HepG2 (cell line): ENCODE data around the gene MRPL2. TPM values are rescaled to one million over a fixed set of nuclear protein-coding genes. Genes with fewer than 3 reads are reported as not detected.

Experiments used
- ATAC-seq: fragments of 200-7000 bp; cut with Tn5 transposase; 3 replicates; pipeline ENCODE4 v1.9.1; 2020; ENCODE audit warnings: mild to moderate bottlenecking, moderate library complexity
- BruUV-seq: library from RNA; stranded (reverse); fragments of 400-500 nt; replicated peaks from 2 replicates; lab custom pipeline; 2021; lab: Mats Ljungman, UMichigan
- CTCF ChIA-PET: fragments of 300-600 bp; formaldehyde crosslinking; extraction: SDS; loops from one replicate; lab custom pipeline; 2021; ENCODE audit warnings: low total read pairs, inconsistent platforms, low intra/inter-chr PET ratio; lab: Yijun Ruan, JAX
- POLR2A ChIA-PET: fragments of 350-600 bp; sonication (Branson Sonifier 250); formaldehyde crosslinking; loops from one replicate; lab custom pipeline; 2020; ENCODE audit warnings: antibody characterized with exemption, inconsistent platforms; lab: Yijun Ruan, JAX
- DNase-seq: peaks from one replicate; pipeline ENCODE4 v3.0.0-alpha.2; 2015; ENCODE audit warnings: low spot score
- FAIRE-seq: peaks from 3 replicates; lab custom pipeline; 2011; peaks lifted over from hg19 to GRCh38; lab: Jason Lieb, UNC
- H2AFZ ChIP-seq: one replicate; pipeline ENCODE4 v1.6.1; 2011; ENCODE audit warnings: low read length, inconsistent platforms
- H3K27ac ChIP-seq: fragments of 300-600 bp; 3 replicates; pipeline ENCODE4 v1.8.0; 2011; ENCODE audit warnings: mixed run types, mild to moderate bottlenecking, mixed read lengths, low read length, inconsistent platforms; ENCODE audit not compliant: insufficient read depth; ENCODE audit errors: extremely low read length
- H3K27me3 ChIP-seq, 2 experiments: fragments of 200-600 bp in 1 of 2; 2 replicates in 1 of 2; 3 replicates in 1 of 2; pipeline versions ENCODE4 v1.6.0 to v1.8.0; 2011; ENCODE audit warnings: low read length in 2 of 2, mild to moderate bottlenecking in 2 of 2, moderate library complexity in 2 of 2, inconsistent platforms in 1 of 2; ENCODE audit not compliant: insufficient read depth in 2 of 2, control insufficient read depth in 1 of 2
- H3K36me3 ChIP-seq, 2 experiments: fragments of 200-600 bp in 1 of 2; replicated peaks in 1 of 2; 2 replicates in 1 of 2; 3 replicates in 1 of 2; pipeline versions ENCODE4 v1.5.1 to v1.8.0; 2011; ENCODE audit warnings: low read length in 2 of 2, inconsistent platforms in 1 of 2; ENCODE audit not compliant: insufficient read depth in 2 of 2, control insufficient read depth in 1 of 2
- H3K4me1 ChIP-seq: 2 replicates; pipeline ENCODE4 v1.5.1; 2012; ENCODE audit warnings: low read length, inconsistent platforms; ENCODE audit not compliant: insufficient read depth
- H3K4me2 ChIP-seq: 2 replicates; pipeline ENCODE4 v1.6.0; 2011; ENCODE audit warnings: low read depth, low read length, inconsistent platforms
- H3K4me3 ChIP-seq, 3 experiments: fragments of 200-600 bp in 1 of 3; sonication (generic), shearing (Covaris generic) in 1 of 3; replicated peaks in 1 of 3; 2 replicates each; pipeline ENCODE4 v1.5.1; 2011 to 2016; ENCODE audit warnings: low read length in 3 of 3, inconsistent platforms in 2 of 3, low read depth in 2 of 3, mild to moderate bottlenecking in 2 of 3, control low read depth in 1 of 3, mixed read lengths in 1 of 3; ENCODE audit not compliant: insufficient read depth in 1 of 3
- H3K79me2 ChIP-seq: one replicate; pipeline ENCODE4 v1.6.1; 2011; ENCODE audit warnings: low read length, inconsistent platforms; ENCODE audit not compliant: insufficient read depth
- H3K9ac ChIP-seq: 2 replicates; pipeline ENCODE4 v1.6.0; 2011; ENCODE audit warnings: mild to moderate bottlenecking, low read depth, low read length, inconsistent platforms; ENCODE audit not compliant: insufficient read depth
- H3K9me3 ChIP-seq: 2 replicates; pipeline ENCODE4 v1.5.1; 2012; ENCODE audit warnings: mild to moderate bottlenecking, low read length
- H4K20me1 ChIP-seq: 2 replicates; pipeline ENCODE4 v1.6.0; 2011; ENCODE audit warnings: inconsistent platforms, mild to moderate bottlenecking, low read length, moderate library complexity; ENCODE audit not compliant: insufficient read depth
- AGO2 ChIP-seq: fragments of 200-400 bp; formaldehyde crosslinking; optimal IDR thresholded peaks from 2 replicates; pipeline ENCODE3; 2017; ENCODE audit warnings: mild to moderate bottlenecking, low read depth, low read length, moderate library complexity
- BCL6 ChIP-seq: IDR thresholded peaks from 2 replicates; pipeline ENCODE4 v1.6.1; 2016; ENCODE audit warnings: missing genetic modification reagents, missing compliant biosample characterization
- NRL ChIP-seq: sonication (generic); formaldehyde crosslinking; IDR thresholded peaks from 2 replicates; pipeline ENCODE4 v1.5.0; 2020; ENCODE audit warnings: missing genetic modification reagents, mild to moderate bottlenecking, moderate library complexity, borderline replicate concordance
- SRSF1 ChIP-seq: fragments of 200-400 bp; formaldehyde crosslinking; optimal IDR thresholded peaks from 2 replicates; pipeline ENCODE3; 2017; ENCODE audit warnings: mild to moderate bottlenecking, low read depth, low read length, moderate library complexity
- ZKSCAN1 ChIP-seq: fragments of 150-350 bp; IDR thresholded peaks from 2 replicates; pipeline ENCODE4 v1.6.1; 2014; ENCODE audit warnings: low read length
- WGBS: methylation state at CpG from one replicate; pipeline ENCODE4 v1.1.6; 2017; ENCODE audit warnings: low lambda C conversion rate; 5-methylcytosine and 5-hydroxymethylcytosine counted together
- in situ Hi-C: cut with HindIII; loops from 2 replicates; pipeline ENCODE4 v1.10.0; 2017; ENCODE audit warnings: low pct_unique_long_range_greater_than_20kb; ENCODE audit not compliant: extremely low pct_ligation_motif_present
- intact Hi-C: fragments of 100-400 bp; cut with micrococcal nuclease; formaldehyde crosslinking; loops from one replicate; pipeline ENCODE4 v1.10.0; 2022; ENCODE audit not compliant: unreplicated experiment
- polyA plus RNA-seq, 8 experiments: library from polyadenylated mRNA; depleted of rRNA in 3 of 8; stranded (reverse) in 7 of 8; unstranded in 1 of 8; fragments of >200 nt; fragmentation: Illumina TruSeq in 4 of 8; extraction: Trizol in 4 of 8; gene quantifications; 2 replicates each; pipeline versions ENCODE4 v1.2.1 to v1.2.3, GENCODE V29; 2011 to 2016; ENCODE audit warnings: low read depth in 4 of 8, missing spikeins in 1 of 8, mixed read lengths in 1 of 8; ENCODE audit not compliant: insufficient read depth in 1 of 8
- total RNA-seq, 5 experiments: library from RNA; depleted of rRNA; stranded (reverse); fragments of >200 nt; fragmentation: Illumina TruSeq; extraction: Trizol; gene quantifications; 2 replicates each; pipeline ENCODE4 v1.2.3, GENCODE V29; 2016; ENCODE audit warnings: low read depth in 1 of 5
- TF ChIP-seq, protein P1 (sequence below): sonication (generic); formaldehyde crosslinking; IDR thresholded peaks from 2 replicates; pipeline ENCODE4 v1.4.0; 2020; ENCODE audit warnings: mild to moderate bottlenecking, missing genetic modification reagents
- TF ChIP-seq, protein P2 (sequence below): fragments of 450-650 bp; IDR thresholded peaks from 2 replicates; pipeline ENCODE4 v1.6.1; 2016

The MRPL2 gene
- total and polyA plus RNA-seq, 2 of the 13 experiments (the other 11 are each of a cell fraction or from before 2014, with no cell fraction given): 56.8 to 65.6 TPM

DNA sequence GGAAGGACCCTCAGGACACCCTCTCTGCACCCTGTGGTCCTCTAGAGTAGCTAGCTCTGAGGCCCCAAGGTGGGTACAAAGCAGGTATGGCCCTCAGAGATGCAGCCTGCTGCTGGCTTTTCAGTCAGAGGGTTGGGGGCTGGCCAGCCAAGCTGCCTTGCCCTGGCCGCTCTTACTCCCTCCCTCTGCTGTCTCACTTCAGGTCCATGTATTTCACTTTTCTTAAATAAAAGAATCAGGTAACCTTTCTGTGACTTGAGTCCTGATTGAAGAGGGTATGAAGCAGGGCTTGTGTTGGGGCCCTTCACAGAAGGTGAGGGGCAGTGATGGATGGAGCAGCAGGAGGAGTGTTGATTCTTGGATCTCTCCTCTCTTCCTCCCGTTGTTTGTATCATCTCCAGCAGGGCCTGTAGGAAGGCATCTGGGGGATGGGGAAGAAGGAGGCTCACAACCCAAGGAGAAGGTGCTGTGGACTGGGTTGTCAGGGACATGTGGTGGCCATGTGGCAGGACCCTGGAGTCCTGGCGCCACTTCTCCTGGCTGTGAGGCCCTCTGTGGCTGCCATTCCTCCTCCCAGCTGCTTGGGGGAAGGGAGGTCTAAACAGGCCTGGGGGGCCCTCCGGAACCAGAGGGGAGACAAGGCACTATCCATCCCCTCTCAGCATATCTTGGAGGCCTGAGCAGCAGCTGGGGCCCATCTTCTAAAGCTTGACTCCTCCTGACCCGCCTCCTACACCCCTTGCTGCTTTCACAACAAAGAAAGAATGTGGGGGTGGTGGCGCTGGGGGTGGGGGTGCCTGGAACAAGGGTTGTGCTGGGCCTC, 15.8 kb upstream of the MRPL2 start:
- H3K4me1 ChIP-seq: peaks cover 39% of the 10 kb centered on the region
- no TSS peak for BruUV-seq
- peaks cover 11 to 28% of the 10 kb centered on the region in 2 experiments; a peak in 4 of 5 replicates for H3K36me3 ChIP-seq
- H4K20me1 ChIP-seq: peaks cover 8% of the 10 kb centered on the region; the same call in 1 of the 2 replicates
- no peak overlapping the region for H3K4me3 ChIP-seq
- in situ Hi-C loops (loop anchor here (5.0 to 10.0 kb wide), 2 partner anchors 50 to 67 kb away; no protein-coding TSS in a partner anchor), intact Hi-C loops (no loop called here)
- H3K4me2 ChIP-seq: no peak overlapping the region; the same call in 1 of the 2 replicates
- ChIA-PET CTCF (no interaction called here), POLR2A (interaction anchor here (0.9 to 4.2 kb wide), 6 partner anchors 10 to 96 kb away, joined by 3 to 103 read pairs (median 7); partner anchors contain the start of genes KLC4, MRPL2 and PEX6)
- FAIRE-seq (no peak), ATAC-seq (no peak), DNase-seq (no peak)
- H3K9me3 ChIP-seq: no peaks in the 10 kb centered on the region
- TF ChIP-seq AGO2 (peak; percentile 50), ZKSCAN1 (no peak), BCL6 (CRISPR knock-in tag) (no peak), SRSF1 (peak; percentile 46), NRL (CRISPR knock-in tag) (peak; percentile 50; the same call in 1 of the 2 replicates)
- TF ChIP-seq, protein P1, sequence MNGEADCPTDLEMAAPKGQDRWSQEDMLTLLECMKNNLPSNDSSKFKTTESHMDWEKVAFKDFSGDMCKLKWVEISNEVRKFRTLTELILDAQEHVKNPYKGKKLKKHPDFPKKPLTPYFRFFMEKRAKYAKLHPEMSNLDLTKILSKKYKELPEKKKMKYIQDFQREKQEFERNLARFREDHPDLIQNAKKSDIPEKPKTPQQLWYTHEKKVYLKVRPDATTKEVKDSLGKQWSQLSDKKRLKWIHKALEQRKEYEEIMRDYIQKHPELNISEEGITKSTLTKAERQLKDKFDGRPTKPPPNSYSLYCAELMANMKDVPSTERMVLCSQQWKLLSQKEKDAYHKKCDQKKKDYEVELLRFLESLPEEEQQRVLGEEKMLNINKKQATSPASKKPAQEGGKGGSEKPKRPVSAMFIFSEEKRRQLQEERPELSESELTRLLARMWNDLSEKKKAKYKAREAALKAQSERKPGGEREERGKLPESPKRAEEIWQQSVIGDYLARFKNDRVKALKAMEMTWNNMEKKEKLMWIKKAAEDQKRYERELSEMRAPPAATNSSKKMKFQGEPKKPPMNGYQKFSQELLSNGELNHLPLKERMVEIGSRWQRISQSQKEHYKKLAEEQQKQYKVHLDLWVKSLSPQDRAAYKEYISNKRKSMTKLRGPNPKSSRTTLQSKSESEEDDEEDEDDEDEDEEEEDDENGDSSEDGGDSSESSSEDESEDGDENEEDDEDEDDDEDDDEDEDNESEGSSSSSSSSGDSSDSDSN (CRISPR knock-in tag): 0 out of 2 replicates have a peak, but pooled peaks have one; percentile 34
- TF ChIP-seq, protein P2, sequence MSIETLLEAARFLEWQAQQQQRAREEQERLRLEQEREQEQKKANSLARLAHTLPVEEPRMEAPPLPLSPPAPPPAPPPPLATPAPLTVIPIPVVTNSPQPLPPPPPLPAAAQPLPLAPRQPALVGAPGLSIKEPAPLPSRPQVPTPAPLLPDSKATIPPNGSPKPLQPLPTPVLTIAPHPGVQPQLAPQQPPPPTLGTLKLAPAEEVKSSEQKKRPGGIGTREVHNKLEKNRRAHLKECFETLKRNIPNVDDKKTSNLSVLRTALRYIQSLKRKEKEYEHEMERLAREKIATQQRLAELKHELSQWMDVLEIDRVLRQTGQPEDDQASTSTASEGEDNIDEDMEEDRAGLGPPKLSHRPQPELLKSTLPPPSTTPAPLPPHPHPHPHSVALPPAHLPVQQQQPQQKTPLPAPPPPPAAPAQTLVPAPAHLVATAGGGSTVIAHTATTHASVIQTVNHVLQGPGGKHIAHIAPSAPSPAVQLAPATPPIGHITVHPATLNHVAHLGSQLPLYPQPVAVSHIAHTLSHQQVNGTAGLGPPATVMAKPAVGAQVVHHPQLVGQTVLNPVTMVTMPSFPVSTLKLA: peak; percentile 47
- peaks cover 34% of the 10 kb centered on the region for H3K79me2 ChIP-seq
- WGBS: 87% methylated on average over 6 of the region's 6 CpGs
- H2AFZ ChIP-seq: no peak overlapping the region
- peak overlapping the region; percentile 29 for H3K27ac ChIP-seq
- no peaks in the 10 kb centered on the region; a peak in 1 of 5 replicates for H3K27me3 ChIP-seq
- H3K9ac ChIP-seq: no peak overlapping the region
